Hippocampal formation (tissue), 2 donors: ENCODE results near the gene BTBD17.
A peak's percentile ranks its signal among the peaks of the same experiment; 100 is the strongest.

Experiments used
- DNase-seq, 2 donors: peaks; one replicate each; lab custom pipeline; 2025; lab: John Stamatoyannopoulos, UW

The BTBD17 gene

GRCh38 chr17:74358697-74359096, 3.0 kb downstream of the BTBD17 start:
- DNase-seq: no peak

- DNase-seq: no peak
Measured at GRCh38 chr17:74357466-74357809, 4.2 kb downstream of the BTBD17 start.

- DNase-seq: no peak
Measured at GRCh38 chr17:74356646-74357465, 4.8 kb downstream of the BTBD17 start.

- DNase-seq: no peak
Measured at GRCh38 chr17:74355065-74355464, 6.6 kb downstream of the BTBD17 start.

- no peak for DNase-seq
Measured at GRCh38 chr17:74354561-74354960, 7.1 kb downstream of the BTBD17 start.

GRCh38 chr17:74354123-74354522, 7.5 kb downstream of the BTBD17 start:
- no peak for DNase-seq

GRCh38 chr17:74353446-74354060, 8.1 kb downstream of the BTBD17 start:
- DNase-seq: no peak

- no peak for DNase-seq
Measured at GRCh38 chr17:74351552-74352210, 10.0 kb downstream of the BTBD17 start.

GRCh38 chr17:74350486-74350885, 11.2 kb downstream of the BTBD17 start:
- DNase-seq: no peak

GRCh38 chr17:74349120-74349519, 12.5 kb downstream of the BTBD17 start:
- DNase-seq: no peak

- no peak for DNase-seq
Measured at GRCh38 chr17:74347646-74348045, 14.0 kb downstream of the BTBD17 start.

- DNase-seq: no peak
Measured at GRCh38 chr17:74345433-74346241, 16.0 kb downstream of the BTBD17 start.

- no peak for DNase-seq
Measured at GRCh38 chr17:74344658-74345057, 17.0 kb downstream of the BTBD17 start.

- no peak for DNase-seq
Measured at GRCh38 chr17:74343526-74344284, 18.0 kb downstream of the BTBD17 start.

GRCh38 chr17:74343121-74343520, 18.5 kb downstream of the BTBD17 start:
- DNase-seq: no peak

GRCh38 chr17:74342224-74342623, 19.4 kb downstream of the BTBD17 start:
- no peak for DNase-seq

GRCh38 chr17:74340470-74341023, 21.1 kb downstream of the BTBD17 start:
- peak; percentile 41 to 69 for DNase-seq

GRCh38 chr17:74339537-74340195, 22.0 kb downstream of the BTBD17 start:
- no peak for DNase-seq

GRCh38 chr17:74337834-74338500, 23.7 kb downstream of the BTBD17 start:
- DNase-seq: peak; percentile 57 to 77

GRCh38 chr17:74336307-74336706, 25.4 kb downstream of the BTBD17 start:
- DNase-seq: no peak
